ENCODE results near the gene MIA3.

GRCh38 chr1:222631611-222632208 lies 13.8 kb downstream of the MIA3 start:
- TF ChIP-seq CTCF (IDR thresholded peaks at IDR 0.05; ENCODE audit: low read depth, low read length, poor library complexity, severe bottlenecking), result no peak
- no peak for TF ChIP-seq EZH2phosphoT487 (IDR thresholded peaks at IDR 0.05; ENCODE audit: borderline replicate concordance, low read length)
